B cell (primary cell): ENCODE measurements around the gene EPN2.

Experiments
- EZH2 ChIP-seq: IDR thresholded peaks from 2 replicates; pipeline ENCODE4 v1.6.1; 2012; ENCODE audit warnings: borderline replicate concordance, low read depth, mild to moderate bottlenecking, moderate library complexity, low read length; ENCODE audit not compliant: insufficient read depth, poor library complexity, severe bottlenecking
- TF ChIP-seq, protein P1 (sequence below): fragments of 200-600 bp; IDR thresholded peaks from one replicate; pipeline ENCODE4 v1.8.0; 2022; ENCODE audit warnings: antibody characterized with exemption, mild to moderate bottlenecking

DNA sequence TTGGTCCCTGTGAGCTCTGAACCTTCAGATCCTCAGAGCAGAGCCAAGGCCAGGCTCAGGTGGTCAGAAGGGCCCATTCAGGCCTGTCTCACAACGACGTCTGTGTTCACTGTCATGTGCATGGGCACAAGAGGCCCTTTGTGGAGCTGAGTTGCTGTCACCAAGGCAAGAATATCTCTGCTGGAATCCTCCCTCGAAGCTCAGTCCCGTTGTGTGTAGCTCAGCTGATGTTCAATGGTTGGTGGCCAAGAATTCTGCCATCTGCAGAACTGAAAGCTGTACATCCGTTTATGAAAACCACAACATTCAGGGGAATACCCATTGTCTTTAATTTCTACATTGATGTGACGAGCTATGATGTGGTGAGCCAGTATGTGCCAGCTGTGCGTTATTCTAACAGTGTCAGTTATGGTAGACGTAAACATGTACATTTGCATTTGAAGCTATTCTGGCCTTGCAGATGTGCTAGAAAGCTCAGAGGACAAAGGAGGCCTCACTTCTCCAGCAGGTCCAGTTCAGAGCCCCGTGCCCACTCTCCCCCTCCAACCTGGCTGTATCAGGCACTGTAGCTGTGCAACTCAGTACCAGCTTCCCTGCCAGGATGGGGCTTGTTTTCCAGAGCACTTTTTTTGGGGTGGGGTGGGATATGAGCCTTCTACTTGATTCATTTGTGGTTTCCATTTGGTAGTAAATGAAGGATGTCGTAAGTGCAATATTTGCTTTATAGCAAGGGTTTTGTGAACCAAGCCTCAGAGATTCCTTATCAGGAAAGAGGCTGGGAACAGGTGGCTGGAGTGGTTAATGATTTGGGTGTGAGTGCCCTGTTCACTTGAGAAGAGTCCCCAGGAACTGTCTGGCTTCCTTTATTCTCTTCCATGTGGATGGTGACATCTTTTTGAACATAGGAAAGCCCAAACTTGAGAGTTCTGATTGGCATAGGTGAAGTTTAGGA, 69.3 kb downstream of the EPN2 start:
- TF ChIP-seq, protein P1, sequence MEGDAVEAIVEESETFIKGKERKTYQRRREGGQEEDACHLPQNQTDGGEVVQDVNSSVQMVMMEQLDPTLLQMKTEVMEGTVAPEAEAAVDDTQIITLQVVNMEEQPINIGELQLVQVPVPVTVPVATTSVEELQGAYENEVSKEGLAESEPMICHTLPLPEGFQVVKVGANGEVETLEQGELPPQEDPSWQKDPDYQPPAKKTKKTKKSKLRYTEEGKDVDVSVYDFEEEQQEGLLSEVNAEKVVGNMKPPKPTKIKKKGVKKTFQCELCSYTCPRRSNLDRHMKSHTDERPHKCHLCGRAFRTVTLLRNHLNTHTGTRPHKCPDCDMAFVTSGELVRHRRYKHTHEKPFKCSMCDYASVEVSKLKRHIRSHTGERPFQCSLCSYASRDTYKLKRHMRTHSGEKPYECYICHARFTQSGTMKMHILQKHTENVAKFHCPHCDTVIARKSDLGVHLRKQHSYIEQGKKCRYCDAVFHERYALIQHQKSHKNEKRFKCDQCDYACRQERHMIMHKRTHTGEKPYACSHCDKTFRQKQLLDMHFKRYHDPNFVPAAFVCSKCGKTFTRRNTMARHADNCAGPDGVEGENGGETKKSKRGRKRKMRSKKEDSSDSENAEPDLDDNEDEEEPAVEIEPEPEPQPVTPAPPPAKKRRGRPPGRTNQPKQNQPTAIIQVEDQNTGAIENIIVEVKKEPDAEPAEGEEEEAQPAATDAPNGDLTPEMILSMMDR: no peak
- TF ChIP-seq EZH2: no peak
